ENCODE data around the gene OPRM1.
"Not testable (repeated sequence)": the region's sequence is repeated elsewhere in the genome, so short reads cannot be mapped to it uniquely, and the experiment has no call there.

The OPRM1 gene

GRCh38 chr6:154071711-154072110 lies 32.7 kb downstream of the OPRM1 start:
- Histone ChIP-seq H3K9me3 (no peaks in the 10 kb centered on the region), H3K27ac (no peak overlapping the region), H3K4me3 (ENCODE audit: low read depth in 1 of 2, low read length in 1 of 2) (no peak overlapping the region), H3K4me1 (ENCODE audit: control insufficient read depth in 1 of 2, insufficient read depth in 1 of 2, low read depth in 1 of 2, low read length in 1 of 2) (no peaks in the 10 kb centered on the region), H3K27me3 (no peaks in the 10 kb centered on the region), H3K36me3 (no peaks in the 10 kb centered on the region)
- TF ChIP-seq CTCF (IDR thresholded peaks at IDR 0.05), result no peak

GRCh38 chr6:154078596-154078995 lies 39.6 kb downstream of the OPRM1 start:
- not testable (repeated sequence) for H3K4me1 ChIP-seq (ENCODE audit: control insufficient read depth in 1 of 2, insufficient read depth in 1 of 2, low read depth in 1 of 2, low read length in 1 of 2); H3K27ac ChIP-seq; H3K36me3 ChIP-seq; H3K4me3 ChIP-seq (ENCODE audit: low read depth in 1 of 2, low read length in 1 of 2); H3K27me3 ChIP-seq; H3K9me3 ChIP-seq

GRCh38 chr6:154080461-154081189 lies 41.6 kb downstream of the OPRM1 start:
- Histone ChIP-seq H3K27me3 (no peaks in the 10 kb centered on the region), H3K9me3 (no peaks in the 10 kb centered on the region), H3K4me3 (ENCODE audit: low read depth in 1 of 2, low read length in 1 of 2) (no peak overlapping the region), H3K36me3 (no peaks in the 10 kb centered on the region), H3K4me1 (ENCODE audit: control insufficient read depth in 1 of 2, insufficient read depth in 1 of 2, low read depth in 1 of 2, low read length in 1 of 2) (no peaks in the 10 kb centered on the region), H3K27ac (no peak overlapping the region)
- no peak for TF ChIP-seq CTCF (IDR thresholded peaks at IDR 0.05)

GRCh38 chr6:154086510-154086909 lies 47.5 kb downstream of the OPRM1 start:
- Histone ChIP-seq H3K27me3 (no peaks in the 10 kb centered on the region), H3K27ac (no peak overlapping the region), H3K36me3 (no peaks in the 10 kb centered on the region), H3K4me3 (ENCODE audit: low read depth in 1 of 2, low read length in 1 of 2) (no peak overlapping the region), H3K4me1 (ENCODE audit: control insufficient read depth in 1 of 2, insufficient read depth in 1 of 2, low read depth in 1 of 2, low read length in 1 of 2) (no peaks in the 10 kb centered on the region), H3K9me3 (no peaks in the 10 kb centered on the region)
- TF ChIP-seq CTCF (IDR thresholded peaks at IDR 0.05), result no peak

GRCh38 chr6:154092326-154092962 lies 53.4 kb downstream of the OPRM1 start:
- no peaks in the 10 kb centered on the region for H3K4me1 ChIP-seq (ENCODE audit: control insufficient read depth in 1 of 2, insufficient read depth in 1 of 2, low read depth in 1 of 2, low read length in 1 of 2)
- no peaks in the 10 kb centered on the region for H3K36me3 ChIP-seq
- no peak overlapping the region for H3K4me3 ChIP-seq (ENCODE audit: low read depth in 1 of 2, low read length in 1 of 2)
- H3K9me3 ChIP-seq, result no peaks in the 10 kb centered on the region
- TF ChIP-seq CTCF (IDR thresholded peaks at IDR 0.05), result no peak
- H3K27me3 ChIP-seq, result no peaks in the 10 kb centered on the region
- H3K27ac ChIP-seq, result no peak overlapping the region

GRCh38 chr6:154093231-154094044 lies 54.4 kb downstream of the OPRM1 start:
- no peaks in the 10 kb centered on the region for H3K9me3 ChIP-seq
- H3K4me1 ChIP-seq (ENCODE audit: control insufficient read depth in 1 of 2, insufficient read depth in 1 of 2, low read depth in 1 of 2, low read length in 1 of 2), result no peaks in the 10 kb centered on the region
- no peak overlapping the region for H3K4me3 ChIP-seq (ENCODE audit: low read depth in 1 of 2, low read length in 1 of 2)
- no peaks in the 10 kb centered on the region for H3K27me3 ChIP-seq
- no peaks in the 10 kb centered on the region for H3K36me3 ChIP-seq
- TF ChIP-seq CTCF (IDR thresholded peaks at IDR 0.05), result no peak
- no peak overlapping the region for H3K27ac ChIP-seq
